ENCODE measurements around the gene STXBP6. TPM values are rescaled to one million over a fixed set of nuclear protein-coding genes. Genes with fewer than 3 reads are reported as not detected.
"Not testable (repeated sequence)": the region's sequence is repeated elsewhere in the genome, so short reads cannot be mapped to it uniquely, and the experiment has no call there.

Gene STXBP6
- total RNA-seq, 1 experiment from 2014 or later: 5.3 TPM

GRCh38 chr14:24803933-24804494, 245.9 kb downstream of the STXBP6 start:
- no peak overlapping the region for H3K27ac ChIP-seq (ENCODE audit: low read depth, low read length, poor library complexity, severe bottlenecking)
- POLR2A ChIA-PET (ENCODE audit: low non-redundant PET): no interaction called here
- H3K4me1 ChIP-seq (ENCODE audit: insufficient read depth, low read length, poor library complexity, severe bottlenecking): no peaks in the 10 kb centered on the region
- TF ChIP-seq CTCF (conservative IDR thresholded peaks at IDR 0.05; ENCODE audit: low read depth, low read length) (no peak), EZH2 (IDR thresholded peaks at IDR 0.05; ENCODE audit: borderline replicate concordance, low read depth, low read length, poor library complexity, severe bottlenecking) (no peak)
- no peaks in the 10 kb centered on the region for H3K9me3 ChIP-seq (ENCODE audit: low read depth, low read length, poor library complexity, severe bottlenecking)
- no peak overlapping the region for H3K4me3 ChIP-seq (ENCODE audit: low read depth, low read length, poor library complexity, severe bottlenecking)
- intact Hi-C loops (cut with micrococcal nuclease; ENCODE audit: unreplicated experiment): no loop called here
- no peaks in the 10 kb centered on the region for H3K27me3 ChIP-seq (replicated peaks; ENCODE audit: insufficient read depth, low read depth, low read length, poor library complexity)
- CTCF ChIA-PET: no interaction called here
- no peaks in the 10 kb centered on the region for H3K36me3 ChIP-seq (ENCODE audit: insufficient read depth, low read length, poor library complexity, severe bottlenecking)
- BruUV-seq (replicated peaks): no TSS peak
- DNase-seq (ENCODE audit: low spot score): no peak

- POLR2A ChIA-PET (ENCODE audit: low non-redundant PET); H3K27me3 ChIP-seq (replicated peaks; ENCODE audit: insufficient read depth, low read depth, low read length, poor library complexity); DNase-seq (ENCODE audit: low spot score); H3K27ac ChIP-seq (ENCODE audit: low read depth, low read length, poor library complexity, severe bottlenecking); intact Hi-C loops (cut with micrococcal nuclease; ENCODE audit: unreplicated experiment); BruUV-seq (replicated peaks); H3K4me1 ChIP-seq (ENCODE audit: insufficient read depth, low read length, poor library complexity, severe bottlenecking); H3K36me3 ChIP-seq (ENCODE audit: insufficient read depth, low read length, poor library complexity, severe bottlenecking); H3K9me3 ChIP-seq (ENCODE audit: low read depth, low read length, poor library complexity, severe bottlenecking); H3K4me3 ChIP-seq (ENCODE audit: low read depth, low read length, poor library complexity, severe bottlenecking): not testable (repeated sequence)
- CTCF ChIA-PET: interaction anchor here (0.7 kb wide), 1 partner anchor 10 kb away, joined by 6 read pairs; no protein-coding TSS in a partner anchor
Measured at GRCh38 chr14:24803426-24803825, 246.5 kb downstream of the STXBP6 start.

- Histone ChIP-seq H3K36me3 (ENCODE audit: insufficient read depth, low read length, poor library complexity, severe bottlenecking) (no peaks in the 10 kb centered on the region), H3K4me3 (ENCODE audit: low read depth, low read length, poor library complexity, severe bottlenecking) (no peak overlapping the region), H3K27ac (ENCODE audit: low read depth, low read length, poor library complexity, severe bottlenecking) (no peak overlapping the region), H3K27me3 (replicated peaks; ENCODE audit: insufficient read depth, low read depth, low read length, poor library complexity) (no peaks in the 10 kb centered on the region), H3K9me3 (ENCODE audit: low read depth, low read length, poor library complexity, severe bottlenecking) (no peaks in the 10 kb centered on the region), H3K4me1 (ENCODE audit: insufficient read depth, low read length, poor library complexity, severe bottlenecking) (no peaks in the 10 kb centered on the region)
- DNase-seq (ENCODE audit: low spot score): no peak
- intact Hi-C loops (cut with micrococcal nuclease; ENCODE audit: unreplicated experiment): no loop called here
- ChIA-PET POLR2A (ENCODE audit: low non-redundant PET) (interaction anchor here (0.6 kb wide), 1 partner anchor 549 kb away, joined by 9 read pairs; no protein-coding TSS in a partner anchor), CTCF (interaction anchor here (0.6 kb wide), 1 partner anchor 277 kb away, joined by 4 read pairs; no protein-coding TSS in a partner anchor)
- no peak for TF ChIP-seq EZH2 (IDR thresholded peaks at IDR 0.05; ENCODE audit: borderline replicate concordance, low read depth, low read length, poor library complexity, severe bottlenecking)
- TF ChIP-seq CTCF (conservative IDR thresholded peaks at IDR 0.05; ENCODE audit: low read depth, low read length): no peak
- no TSS peak for BruUV-seq (replicated peaks)
Measured at GRCh38 chr14:24802236-24802635, 247.7 kb downstream of the STXBP6 start.

- DNase-seq (ENCODE audit: low spot score): no peak
- ChIA-PET CTCF (no interaction called here), POLR2A (ENCODE audit: low non-redundant PET) (no interaction called here)
- intact Hi-C loops (cut with micrococcal nuclease; ENCODE audit: unreplicated experiment): no loop called here
- Histone ChIP-seq H3K36me3 (ENCODE audit: insufficient read depth, low read length, poor library complexity, severe bottlenecking) (no peaks in the 10 kb centered on the region), H3K9me3 (ENCODE audit: low read depth, low read length, poor library complexity, severe bottlenecking) (no peaks in the 10 kb centered on the region), H3K27me3 (replicated peaks; ENCODE audit: insufficient read depth, low read depth, low read length, poor library complexity) (no peaks in the 10 kb centered on the region), H3K27ac (ENCODE audit: low read depth, low read length, poor library complexity, severe bottlenecking) (no peak overlapping the region), H3K4me1 (ENCODE audit: insufficient read depth, low read length, poor library complexity, severe bottlenecking) (no peaks in the 10 kb centered on the region), H3K4me3 (ENCODE audit: low read depth, low read length, poor library complexity, severe bottlenecking) (no peak overlapping the region)
- no TSS peak for BruUV-seq (replicated peaks)
- TF ChIP-seq CTCF (conservative IDR thresholded peaks at IDR 0.05; ENCODE audit: low read depth, low read length) (no peak), EZH2 (IDR thresholded peaks at IDR 0.05; ENCODE audit: borderline replicate concordance, low read depth, low read length, poor library complexity, severe bottlenecking) (no peak)
Measured at GRCh38 chr14:24801024-24801423, 248.9 kb downstream of the STXBP6 start.
